Amniotic epithelial cell (primary cell): ENCODE measurements around the gene CACNB2.
A peak's percentile ranks its signal among the peaks of the same experiment; 100 is the strongest.

Experiments
- DNase-seq: peaks from one replicate; pipeline ENCODE4 v3.0.0-alpha.2; 2010; ENCODE audit warnings: low read depth

Gene CACNB2

GRCh38 chr10:18293536-18294510 is 153.6 kb downstream of the CACNB2 start:
- no peak for DNase-seq

GRCh38 chr10:18294633-18295032 is 154.4 kb downstream of the CACNB2 start:
- no peak for DNase-seq

- DNase-seq: no peak
Observed at GRCh38 chr10:18297659-18298058, 157.4 kb downstream of the CACNB2 start.

GRCh38 chr10:18298256-18298655 is 158.0 kb downstream of the CACNB2 start:
- DNase-seq: no peak

GRCh38 chr10:18303851-18304801 is 163.9 kb downstream of the CACNB2 start:
- no peak for DNase-seq

GRCh38 chr10:18306031-18306430 is 165.8 kb downstream of the CACNB2 start:
- no peak for DNase-seq

GRCh38 chr10:18308600-18308999 is 168.4 kb downstream of the CACNB2 start:
- DNase-seq: no peak

- DNase-seq: no peak
Observed at GRCh38 chr10:18310761-18311160, 170.5 kb downstream of the CACNB2 start.

GRCh38 chr10:18312374-18313139 is 172.3 kb downstream of the CACNB2 start:
- peak; percentile 65 for DNase-seq

GRCh38 chr10:18313140-18313530 is 172.9 kb downstream of the CACNB2 start:
- no peak for DNase-seq

- DNase-seq: no peak
Observed at GRCh38 chr10:18313626-18314025, 173.4 kb downstream of the CACNB2 start.

GRCh38 chr10:18319628-18320027 is 179.4 kb downstream of the CACNB2 start:
- no peak for DNase-seq

GRCh38 chr10:18321371-18321770 is 181.1 kb downstream of the CACNB2 start:
- DNase-seq: no peak

- no peak for DNase-seq
Observed at GRCh38 chr10:18323916-18324315, 183.7 kb downstream of the CACNB2 start.

GRCh38 chr10:18325410-18325809 is 185.2 kb downstream of the CACNB2 start:
- DNase-seq: no peak

- no peak for DNase-seq
Observed at GRCh38 chr10:18325889-18326531, 185.8 kb downstream of the CACNB2 start.

GRCh38 chr10:18328941-18329340 is 188.7 kb downstream of the CACNB2 start:
- DNase-seq: no peak

- DNase-seq: peak; percentile 51
Observed at GRCh38 chr10:18332048-18332447, 191.8 kb downstream of the CACNB2 start.

GRCh38 chr10:18332484-18332883 is 192.3 kb downstream of the CACNB2 start:
- no peak for DNase-seq

GRCh38 chr10:18333621-18334020 is 193.4 kb downstream of the CACNB2 start:
- DNase-seq: no peak

GRCh38 chr10:18334116-18334867 is 194.1 kb downstream of the CACNB2 start:
- no peak for DNase-seq
